Activated CD4-positive, alpha-beta T cell treated with anti-CD3 and anti-CD28 coated beads, Interleukin-2, amount 50 U/mL, for 16 hours (primary cell): Measurements from ENCODE around the gene AHSP.
"Not testable (repeated sequence)": the region's sequence is repeated elsewhere in the genome, so short reads cannot be mapped to it uniquely, and the experiment has no call there.

Experiments
- DNase-seq: peaks from one replicate; pipeline ENCODE4 v3.0.0-alpha.2; 2020

AHSP gene, protein sequence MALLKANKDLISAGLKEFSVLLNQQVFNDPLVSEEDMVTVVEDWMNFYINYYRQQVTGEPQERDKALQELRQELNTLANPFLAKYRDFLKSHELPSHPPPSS

DNA sequence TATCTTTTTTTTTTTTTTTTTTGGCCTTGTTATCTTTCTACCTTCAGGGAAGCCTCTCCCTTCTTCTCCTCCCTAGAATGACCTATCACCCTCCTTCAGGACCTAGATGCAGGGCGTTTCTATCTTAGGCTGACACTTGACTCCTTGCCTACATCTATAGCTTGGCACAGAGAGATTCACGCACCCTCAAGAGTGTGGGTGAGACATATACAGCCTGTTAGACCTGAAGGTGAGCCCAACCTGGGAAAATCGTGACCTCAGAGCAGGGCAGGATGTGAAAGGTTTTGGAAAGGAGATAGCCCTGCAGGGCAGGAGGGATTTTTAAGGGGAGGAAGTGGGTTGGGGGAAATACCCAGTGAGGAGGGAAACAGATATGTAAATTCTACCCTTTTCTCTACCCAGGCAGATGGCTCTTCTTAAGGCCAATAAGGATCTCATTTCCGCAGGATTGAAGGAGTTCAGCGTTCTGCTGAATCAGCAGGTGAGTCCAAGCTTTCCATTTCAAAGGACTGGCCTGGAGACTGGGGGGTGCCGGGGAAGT is at the start of gene AHSP:
AHSP (plus strand) TSS at position 167 of the 541 bp plus-strand sequence; CDS start at position 407, 240 bp downstream.
- DNase-seq, result no peak

DNA sequence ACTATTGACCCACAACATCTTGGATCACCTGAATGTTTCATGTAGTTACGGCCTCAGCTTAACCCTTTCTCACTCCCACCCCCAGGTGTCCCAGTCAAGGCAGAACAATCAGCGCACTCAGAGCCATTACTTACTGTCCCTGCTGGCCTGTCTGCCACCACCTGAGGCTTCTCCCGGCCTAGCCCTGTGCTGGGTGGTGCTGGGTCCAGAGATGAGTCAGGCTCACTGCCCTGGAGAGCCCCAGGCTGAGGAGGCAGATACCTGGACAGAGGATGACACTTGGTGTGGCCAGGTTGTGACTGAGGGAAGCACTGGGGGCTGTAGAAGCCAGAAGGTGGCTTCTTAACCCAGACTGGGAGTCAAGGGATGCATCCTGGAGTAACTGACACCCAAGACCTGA is 48.7 kb upstream of the AHSP start:
- DNase-seq, result no peak

DNA sequence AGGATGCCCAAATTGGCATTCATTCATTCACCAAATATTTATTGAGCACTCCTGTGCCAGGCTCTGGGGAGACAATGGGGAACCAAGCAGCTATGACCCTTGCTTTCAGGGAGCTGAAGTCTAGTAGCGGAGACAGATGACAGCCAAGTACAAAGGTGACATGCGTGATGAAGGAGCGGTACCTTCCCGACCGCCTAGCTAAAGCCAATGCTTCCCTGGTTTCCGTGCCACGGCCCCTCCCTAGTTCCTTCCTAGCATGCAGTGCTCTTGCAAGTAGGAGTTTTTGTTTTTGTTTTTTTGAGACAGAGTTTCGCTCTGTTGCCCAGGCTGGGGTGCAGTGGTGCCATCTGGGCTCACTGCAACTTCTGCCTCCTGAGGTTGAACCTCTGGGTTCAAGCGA is 47.9 kb upstream of the AHSP start:
- DNase-seq, result no peak

DNA sequence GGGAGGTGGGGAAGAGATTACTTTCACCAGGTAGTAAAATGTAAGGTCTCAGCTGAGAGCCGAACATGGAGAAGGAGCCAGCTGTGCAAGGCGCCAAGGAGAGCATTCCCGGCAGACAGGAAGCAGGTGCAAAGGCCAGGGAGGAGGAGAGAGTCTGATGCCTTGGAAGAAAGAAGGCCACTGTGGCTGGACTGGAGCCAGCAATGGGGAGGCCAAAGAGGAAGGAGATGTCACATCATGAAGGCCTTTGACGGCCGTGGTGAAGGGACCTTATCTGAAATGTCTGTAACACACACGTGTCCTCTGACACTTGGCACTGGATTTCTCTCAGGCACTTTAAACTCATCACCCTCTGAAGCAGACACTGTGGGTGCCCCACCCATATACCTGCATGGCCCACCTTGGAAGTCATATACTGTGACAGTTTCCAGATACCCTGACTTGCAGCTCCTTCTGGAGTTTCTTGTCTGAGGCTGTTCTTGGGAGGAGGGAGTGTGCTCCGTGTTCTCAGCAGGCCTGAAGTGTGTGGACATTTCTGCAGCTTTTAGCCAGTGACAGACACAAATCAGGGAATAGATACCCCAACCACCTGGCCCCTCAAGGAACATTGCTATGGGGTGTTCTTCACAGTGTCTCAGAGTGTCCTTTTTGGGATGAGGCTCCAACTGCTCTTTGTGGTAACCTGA is 46.7 kb upstream of the AHSP start:
- no peak for DNase-seq

DNA sequence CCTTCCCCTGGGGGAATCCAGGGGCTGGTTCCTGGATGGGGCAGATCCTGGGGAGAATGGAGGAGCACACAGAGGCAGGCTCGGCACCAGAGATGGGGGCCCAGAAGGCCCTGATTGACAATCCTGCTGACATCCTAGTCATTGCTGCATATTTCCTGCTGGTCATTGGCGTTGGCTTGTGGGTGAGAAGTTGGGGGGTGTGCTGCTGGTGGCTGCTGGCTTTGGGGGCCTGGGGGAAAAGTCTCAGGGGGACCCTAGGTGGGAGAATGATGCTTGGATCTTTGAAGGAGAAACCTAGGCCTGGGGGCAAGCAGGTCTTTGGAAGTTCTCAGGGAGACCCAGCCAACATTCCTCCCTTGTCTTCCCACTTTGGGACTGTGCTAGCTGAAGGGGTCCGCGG is 44.6 kb upstream of the AHSP start, which contains the start of gene SLC5A2:
SLC5A2 (plus strand) TSS at position 43 of the 400 bp plus-strand sequence; CDS start at position 57, 14 bp downstream.
- DNase-seq, result no peak

DNA sequence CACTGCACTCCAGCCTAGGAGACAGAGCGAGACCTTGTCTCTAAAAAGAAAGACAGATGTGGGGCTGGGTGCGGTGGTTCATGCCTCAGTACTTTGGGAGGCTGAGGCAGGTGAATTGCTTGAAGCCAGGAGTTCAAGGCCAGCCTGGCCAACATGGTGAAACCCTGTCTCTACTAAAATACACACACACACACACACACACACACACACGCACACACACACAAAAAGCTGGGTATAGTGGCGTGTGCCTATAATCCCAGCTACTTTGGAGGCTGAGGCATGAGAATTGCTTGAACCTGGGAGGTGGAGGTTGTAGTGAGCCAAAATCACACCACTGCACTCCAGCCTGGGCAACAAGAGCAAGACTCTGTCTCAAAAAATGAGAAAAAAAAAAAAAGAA is 43.7 kb upstream of the AHSP start:
- DNase-seq, result not testable (repeated sequence)

DNA sequence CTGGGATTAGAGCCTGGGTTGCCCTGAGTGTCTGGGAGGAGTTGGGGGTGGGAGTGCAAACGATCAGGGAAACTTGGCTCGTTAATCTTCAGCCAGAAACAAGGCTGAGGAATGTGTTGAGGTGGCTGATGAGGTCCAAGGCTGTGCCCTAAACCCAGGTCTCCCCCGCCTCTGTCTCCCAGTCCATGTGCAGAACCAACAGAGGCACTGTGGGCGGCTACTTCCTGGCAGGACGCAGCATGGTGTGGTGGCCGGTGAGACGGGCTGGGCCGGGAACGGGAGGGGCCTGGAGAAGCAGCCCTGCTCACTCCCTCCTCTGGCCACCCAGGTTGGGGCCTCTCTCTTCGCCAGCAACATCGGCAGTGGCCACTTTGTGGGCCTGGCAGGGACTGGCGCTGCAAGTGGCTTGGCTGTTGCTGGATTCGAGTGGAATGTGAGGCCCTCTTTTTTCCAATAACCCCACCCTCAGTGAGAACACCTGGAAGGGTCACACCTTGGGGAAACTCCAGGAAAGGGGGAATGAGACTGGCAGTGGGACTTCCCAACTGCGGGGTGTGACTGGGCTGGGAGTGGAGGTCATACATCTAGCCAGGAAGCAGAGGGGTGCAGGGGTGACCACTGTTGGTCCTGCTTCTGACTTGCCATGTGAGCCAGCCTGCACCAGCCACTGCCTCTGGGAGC is 43.1 kb upstream of the AHSP start:
- DNase-seq, result no peak

DNA sequence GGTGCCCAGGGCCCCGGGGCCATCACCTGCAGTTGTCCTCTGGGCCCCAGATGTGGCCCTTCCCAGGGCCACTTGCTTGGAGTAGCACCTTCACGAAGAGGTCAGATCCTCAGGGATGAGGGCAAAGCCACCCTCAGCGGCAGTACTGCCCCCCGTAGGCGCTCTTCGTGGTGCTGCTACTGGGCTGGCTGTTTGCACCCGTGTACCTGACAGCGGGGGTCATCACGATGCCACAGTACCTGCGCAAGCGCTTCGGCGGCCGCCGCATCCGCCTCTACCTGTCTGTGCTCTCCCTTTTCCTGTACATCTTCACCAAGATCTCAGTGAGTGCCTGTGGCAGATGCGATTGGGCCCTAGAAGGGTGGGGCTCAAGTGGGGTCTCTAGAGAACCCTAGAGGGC is 42.1 kb upstream of the AHSP start:
- no peak for DNase-seq

DNA sequence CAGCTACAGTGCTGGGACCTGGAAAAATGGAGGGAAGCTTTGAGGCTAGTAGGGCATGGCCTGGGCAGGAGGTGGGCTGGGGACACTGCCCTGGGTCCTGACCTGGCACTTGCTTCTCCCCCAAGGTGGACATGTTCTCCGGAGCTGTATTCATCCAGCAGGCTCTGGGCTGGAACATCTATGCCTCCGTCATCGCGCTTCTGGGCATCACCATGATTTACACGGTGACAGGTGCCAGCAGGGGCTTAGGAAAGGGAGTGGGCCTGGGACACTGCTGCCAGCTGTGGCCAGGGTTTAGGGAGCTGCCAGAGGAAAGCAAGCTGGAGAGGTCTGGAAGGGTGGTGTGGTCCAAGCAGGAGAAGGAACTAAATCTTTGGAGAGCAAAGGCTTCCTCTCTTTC is 41.7 kb upstream of the AHSP start:
- DNase-seq, result no peak

DNA sequence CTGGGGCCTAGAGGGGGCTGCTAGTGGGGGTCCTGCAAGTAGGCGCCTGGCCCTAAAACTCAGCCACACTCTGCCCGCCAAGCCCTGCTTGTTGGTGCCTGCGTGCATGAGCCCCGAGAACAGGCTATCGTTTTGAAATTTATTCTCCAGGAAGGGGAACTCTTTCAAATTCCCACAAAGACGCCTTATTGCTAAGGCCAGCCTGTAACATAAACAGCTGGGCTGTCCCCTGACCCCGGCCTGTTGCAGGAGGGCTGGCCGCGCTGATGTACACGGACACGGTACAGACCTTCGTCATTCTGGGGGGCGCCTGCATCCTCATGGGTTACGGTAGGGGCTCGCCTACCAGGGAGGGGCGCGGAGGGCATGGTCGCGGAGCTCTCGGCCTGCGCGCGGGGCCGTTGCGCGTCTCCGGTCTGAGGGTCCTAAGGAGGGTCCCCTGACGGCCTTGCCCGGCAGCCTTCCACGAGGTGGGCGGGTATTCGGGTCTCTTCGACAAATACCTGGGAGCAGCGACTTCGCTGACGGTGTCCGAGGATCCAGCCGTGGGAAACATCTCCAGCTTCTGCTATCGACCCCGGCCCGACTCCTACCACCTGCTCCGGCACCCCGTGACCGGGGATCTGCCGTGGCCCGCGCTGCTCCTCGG is 40.5 kb upstream of the AHSP start:
- DNase-seq, result no peak

DNA sequence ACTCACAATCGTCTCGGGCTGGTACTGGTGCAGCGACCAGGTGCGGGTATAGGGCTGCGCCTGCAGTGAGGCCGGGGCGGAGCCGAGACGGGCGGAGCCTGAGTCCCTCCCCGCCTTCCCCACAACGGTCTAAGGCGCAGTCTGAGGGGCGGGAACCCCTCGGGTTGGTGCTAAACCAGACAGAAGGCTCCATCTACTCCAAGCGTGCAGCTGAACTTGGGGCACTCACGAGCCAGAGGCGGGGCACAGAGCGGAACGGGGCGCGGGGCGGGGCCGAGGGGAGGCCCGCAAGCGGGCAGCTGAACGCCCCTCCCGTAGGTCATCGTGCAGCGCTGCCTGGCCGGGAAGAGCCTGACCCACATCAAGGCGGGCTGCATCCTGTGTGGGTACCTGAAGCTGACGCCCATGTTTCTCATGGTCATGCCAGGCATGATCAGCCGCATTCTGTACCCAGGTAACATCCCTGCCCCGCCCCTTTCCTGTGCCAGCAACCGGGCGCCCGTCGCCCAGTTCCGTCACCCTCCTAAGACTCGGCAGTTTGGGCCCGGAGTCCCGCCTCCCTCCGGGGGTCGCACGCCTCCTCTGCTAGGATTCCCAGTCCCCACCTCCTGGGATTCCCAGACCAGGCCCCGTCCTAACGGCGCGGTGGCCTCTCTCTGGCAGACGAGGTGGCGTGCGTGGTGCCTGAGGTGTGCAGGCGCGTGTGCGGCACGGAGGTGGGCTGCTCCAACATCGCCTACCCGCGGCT is 39.8 kb upstream of the AHSP start:
- DNase-seq, result peak; percentile 53

DNA sequence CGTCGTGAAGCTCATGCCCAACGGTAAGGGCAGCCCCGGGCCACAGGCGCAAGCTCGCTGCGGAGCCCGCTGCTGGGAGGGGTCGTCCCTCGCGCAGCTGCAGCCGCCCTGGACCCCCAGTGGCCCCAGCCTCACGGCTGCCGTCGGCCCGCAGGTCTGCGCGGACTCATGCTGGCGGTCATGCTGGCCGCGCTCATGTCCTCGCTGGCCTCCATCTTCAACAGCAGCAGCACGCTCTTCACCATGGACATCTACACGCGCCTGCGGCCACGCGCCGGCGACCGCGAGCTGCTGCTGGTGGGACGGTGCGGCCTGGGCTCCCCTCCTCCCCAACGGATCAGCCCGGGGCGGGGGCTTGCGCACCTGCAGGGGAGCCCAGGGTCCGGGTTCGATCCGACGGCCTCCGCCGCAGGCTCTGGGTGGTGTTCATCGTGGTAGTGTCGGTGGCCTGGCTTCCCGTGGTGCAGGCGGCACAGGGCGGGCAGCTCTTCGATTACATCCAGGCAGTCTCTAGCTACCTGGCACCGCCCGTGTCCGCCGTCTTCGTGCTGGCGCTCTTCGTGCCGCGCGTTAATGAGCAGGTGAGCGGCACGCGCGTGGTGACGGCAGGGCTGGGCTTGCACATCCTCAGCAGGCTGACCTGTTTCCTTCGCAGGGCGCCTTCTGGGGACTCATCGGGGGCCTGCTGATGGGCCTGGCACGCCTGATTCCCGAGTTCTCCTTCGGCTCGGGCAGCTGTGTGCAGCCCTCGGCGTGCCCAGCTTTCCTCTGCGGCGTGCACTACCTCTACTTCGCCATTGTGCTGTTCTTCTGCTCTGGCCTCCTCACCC is 39.0 kb upstream of the AHSP start:
- DNase-seq, result no peak

DNA sequence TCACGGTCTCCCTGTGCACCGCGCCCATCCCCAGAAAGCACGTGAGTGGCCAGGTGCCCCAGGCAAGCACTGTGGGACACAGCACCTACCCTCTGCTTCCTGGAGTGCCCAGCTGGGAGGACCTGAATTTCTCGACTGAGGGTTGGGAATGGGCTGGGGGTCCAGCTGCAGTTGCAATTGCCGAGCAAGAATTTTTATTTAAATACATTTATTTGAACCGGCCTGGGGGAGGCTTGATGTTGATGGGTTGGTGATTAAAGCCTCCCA is 38.5 kb upstream of the AHSP start:
- DNase-seq, result no peak

DNA sequence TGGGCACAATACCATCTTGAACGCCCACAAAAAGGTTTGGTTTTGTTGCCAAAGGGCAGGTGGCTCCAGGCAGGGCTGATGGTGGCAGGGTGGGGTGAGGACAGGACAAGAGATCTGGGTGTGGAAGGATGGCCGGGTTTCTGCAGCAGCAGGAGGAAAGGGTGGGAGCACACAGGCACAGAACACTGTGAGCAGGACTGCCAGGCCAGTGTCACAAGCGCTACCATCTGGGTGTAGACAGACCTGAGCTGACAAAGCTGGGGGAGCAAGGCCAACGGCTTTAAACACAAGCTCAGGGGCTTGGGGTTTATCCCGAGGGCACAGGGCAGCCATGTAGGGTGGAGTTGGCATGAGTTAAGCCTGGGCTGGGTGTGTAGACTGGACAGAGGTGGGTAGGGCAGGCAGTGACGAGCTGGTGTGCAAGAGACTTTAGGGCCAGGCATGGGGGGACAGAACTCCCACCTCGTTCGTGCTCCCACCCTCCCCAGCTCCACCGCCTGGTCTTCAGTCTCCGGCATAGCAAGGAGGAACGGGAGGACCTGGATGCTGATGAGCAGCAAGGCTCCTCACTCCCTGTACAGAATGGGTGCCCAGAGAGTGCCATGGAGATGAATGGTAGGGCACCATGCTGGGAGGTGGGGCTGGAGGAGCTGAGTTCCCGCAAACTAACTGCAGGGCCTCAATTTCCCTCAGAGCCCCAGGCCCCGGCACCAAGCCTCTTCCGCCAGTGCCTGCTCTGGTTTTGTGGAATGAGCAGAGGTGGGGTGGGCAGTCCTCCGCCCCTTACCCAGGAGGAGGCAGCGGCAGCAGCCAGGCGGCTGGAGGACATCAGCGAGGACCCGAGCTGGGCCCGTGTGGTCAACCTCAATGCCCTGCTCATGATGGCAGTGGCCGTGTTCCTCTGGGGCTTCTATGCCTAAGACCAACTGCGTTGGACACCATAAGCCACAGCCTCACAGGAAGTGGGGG is 37.8 kb upstream of the AHSP start:
- no peak for DNase-seq

DNA sequence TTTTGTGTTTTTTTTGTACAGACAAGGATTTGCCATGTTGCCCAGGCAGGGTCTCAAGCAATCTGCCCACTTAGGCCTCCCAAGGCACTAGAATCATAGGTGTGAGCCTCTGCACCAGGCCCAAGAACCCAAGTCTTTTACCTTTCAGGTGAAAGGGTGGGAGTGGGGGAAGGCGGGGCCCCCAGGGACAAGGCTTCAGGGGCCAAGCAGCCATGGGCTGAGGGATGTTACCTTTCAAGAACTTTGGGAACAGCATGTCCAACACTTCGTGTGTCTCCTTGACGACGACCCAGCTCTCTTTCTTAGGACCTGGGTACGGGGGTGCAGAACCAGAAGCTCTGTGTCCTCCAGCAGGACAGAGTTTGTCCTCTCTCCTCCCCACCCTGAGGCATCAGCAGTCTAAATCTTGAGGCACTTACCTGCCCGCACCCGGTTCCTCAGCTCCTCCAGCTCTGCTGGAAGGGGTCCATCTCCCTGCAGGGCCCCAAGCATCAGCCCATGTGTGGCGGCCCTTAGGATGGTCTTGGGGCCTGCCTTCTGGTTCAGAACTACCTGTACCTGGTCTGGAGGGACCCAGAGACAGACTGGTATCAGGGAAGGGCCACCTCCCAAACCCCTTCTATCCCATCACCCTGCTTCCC is 35.8 kb upstream of the AHSP start:
- no peak for DNase-seq

DNA sequence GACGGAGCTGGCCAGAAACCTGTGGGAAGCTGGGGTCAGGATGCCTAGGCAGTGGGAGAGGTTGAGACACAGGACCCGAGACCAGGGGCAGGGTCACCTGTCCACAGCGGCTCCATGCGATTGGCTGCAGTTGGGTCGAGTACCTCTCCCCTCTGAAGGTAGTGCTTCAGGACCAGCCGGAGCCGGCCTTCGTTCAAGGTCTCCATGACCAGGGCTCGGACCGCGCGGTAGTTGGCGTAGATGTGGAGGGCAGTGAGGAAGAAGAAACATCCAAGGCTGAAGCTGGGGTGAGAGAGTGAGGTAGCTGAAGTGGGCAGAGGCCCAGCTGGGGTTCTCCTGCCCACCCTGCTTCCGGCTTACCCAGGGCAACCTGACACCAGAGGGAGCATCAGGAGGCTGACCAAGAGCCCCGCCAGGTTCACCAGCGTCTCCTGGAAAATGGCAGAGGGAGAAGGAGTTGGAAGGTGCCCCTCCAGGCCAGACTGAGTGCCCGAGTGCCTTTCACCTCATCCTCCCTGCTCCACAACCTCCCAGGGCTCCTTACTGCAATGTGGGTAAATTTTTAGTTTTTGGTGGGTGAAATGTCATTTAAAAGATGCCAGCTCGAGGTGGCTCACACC is 34.1 kb upstream of the AHSP start:
- no peak for DNase-seq

DNA sequence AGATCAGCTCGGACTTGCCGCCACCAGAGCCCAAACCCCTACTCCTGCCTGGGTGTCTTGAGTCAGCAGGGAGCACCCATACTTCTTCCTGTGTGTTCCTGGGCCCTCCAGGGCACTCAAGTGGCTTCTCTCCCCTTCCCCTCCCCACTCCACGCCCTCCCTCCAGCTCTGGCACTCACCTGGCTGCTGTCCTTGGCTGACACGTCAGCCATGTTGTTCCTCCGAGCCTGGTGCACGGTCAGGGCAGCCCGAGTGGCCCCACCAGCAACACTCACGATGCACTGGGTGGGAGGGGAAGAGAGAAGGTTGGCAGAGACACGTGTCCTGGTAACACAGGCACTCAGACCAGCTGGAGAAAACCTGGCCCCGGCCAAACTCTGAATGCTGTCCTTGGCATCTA is 31.0 kb upstream of the AHSP start:
- DNase-seq, result no peak

DNA sequence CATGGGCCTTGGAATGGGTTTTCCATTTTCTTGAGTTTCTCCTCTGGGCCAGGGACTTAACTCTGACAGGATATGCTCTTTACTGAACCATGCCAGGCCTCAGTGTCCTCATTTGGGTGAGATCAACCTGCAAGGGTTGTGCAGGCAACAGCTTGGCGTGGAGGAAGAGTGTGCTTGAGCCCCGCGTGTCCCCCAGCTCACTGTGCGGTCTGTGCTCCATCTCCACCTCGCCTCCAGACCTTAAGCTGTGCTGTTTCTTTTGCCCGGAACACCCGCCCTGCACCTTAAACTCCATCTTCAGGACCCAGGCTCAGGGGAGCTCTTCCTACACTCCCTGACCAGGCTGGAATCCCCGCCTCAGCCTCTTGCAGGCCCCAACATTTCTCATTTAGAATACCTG is 29.2 kb upstream of the AHSP start:
- no peak for DNase-seq

DNA sequence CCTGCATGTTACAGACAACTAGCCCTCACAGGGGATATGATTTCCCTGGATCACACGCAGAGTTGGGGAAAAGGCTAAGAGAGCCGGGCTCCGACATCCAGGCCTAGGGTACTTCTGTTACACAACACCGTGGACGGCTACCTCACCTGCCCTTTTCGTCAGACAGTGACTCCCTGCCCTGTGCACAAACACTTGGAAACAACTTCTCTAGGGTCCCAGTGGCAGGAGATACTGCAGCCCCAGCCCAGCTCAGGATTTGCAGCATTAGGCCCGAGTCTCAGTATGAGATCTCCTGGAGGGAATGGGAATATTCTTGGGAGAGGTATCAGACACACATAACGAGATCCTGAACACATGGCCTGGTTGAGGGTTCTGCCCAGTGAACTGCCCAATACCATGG is 27.8 kb upstream of the AHSP start:
- DNase-seq, result no peak
